Measurements from ENCODE around the gene GABRQ.

Gene GABRQ

GRCh38 chrX:152637649-152638442 lies at the start of gene GABRQ:
Gene GABRQ, plus strand, starts transcription at chrX:152637895. Its CDS starts 308 bp downstream, at chrX:152638203.
- no CpG with 5 or more reads among the region's 64 CpGs for WGBS (ENCODE audit: insufficient coverage, insufficient read length)
- peaks cover 1% of the 10 kb centered on the region; the same call in 1 of the 2 replicates for H3K27me3 ChIP-seq (ENCODE audit: control insufficient read depth, insufficient read depth, low read length)
- peak; percentile 54 for DNase-seq (ENCODE audit: low read depth, low spot score)
- H3K36me3 ChIP-seq (ENCODE audit: control insufficient read depth, insufficient read depth, low read length): no peaks in the 10 kb centered on the region
- peaks cover 8% of the 10 kb centered on the region for H3K4me1 ChIP-seq (ENCODE audit: control insufficient read depth, insufficient read depth, low read length)
- H3K4me3 ChIP-seq (ENCODE audit: low read length): peak within 1 kb of the TSS; percentile 50; the same call in 1 of the 2 replicates
- no peaks in the 10 kb centered on the region for H3K9me3 ChIP-seq (ENCODE audit: control insufficient read depth, insufficient read depth, low read length)
- H3K27ac ChIP-seq (ENCODE audit: low read length): no peak within 1 kb of the TSS

- H3K9me3 ChIP-seq (ENCODE audit: control insufficient read depth, insufficient read depth, low read length): no peaks in the 10 kb centered on the region
- no peak overlapping the region for H3K4me3 ChIP-seq (ENCODE audit: low read length)
- H3K27ac ChIP-seq (ENCODE audit: low read length): no peak overlapping the region
- no peaks in the 10 kb centered on the region for H3K36me3 ChIP-seq (ENCODE audit: control insufficient read depth, insufficient read depth, low read length)
- no peaks in the 10 kb centered on the region for H3K27me3 ChIP-seq (ENCODE audit: control insufficient read depth, insufficient read depth, low read length)
- H3K4me1 ChIP-seq (ENCODE audit: control insufficient read depth, insufficient read depth, low read length): no peaks in the 10 kb centered on the region
- no peak for DNase-seq (ENCODE audit: low read depth, low spot score)
These were observed 49.5 kb upstream of the GABRQ start for GRCh38 chrX:152588206-152588605.

- Histone ChIP-seq H3K27me3 (ENCODE audit: control insufficient read depth, insufficient read depth, low read length) (no peaks in the 10 kb centered on the region), H3K27ac (ENCODE audit: low read length) (no peak overlapping the region), H3K36me3 (ENCODE audit: control insufficient read depth, insufficient read depth, low read length) (no peaks in the 10 kb centered on the region), H3K4me3 (ENCODE audit: low read length) (no peak overlapping the region), H3K4me1 (ENCODE audit: control insufficient read depth, insufficient read depth, low read length) (no peaks in the 10 kb centered on the region), H3K9me3 (ENCODE audit: control insufficient read depth, insufficient read depth, low read length) (no peaks in the 10 kb centered on the region)
- 100% methylated on average over 1 of the region's 5 CpGs for WGBS (ENCODE audit: insufficient coverage, insufficient read length)
- no peak for DNase-seq (ENCODE audit: low read depth, low spot score)
These were observed 36.7 kb upstream of the GABRQ start for GRCh38 chrX:152600853-152601633.

- H3K9me3 ChIP-seq (ENCODE audit: control insufficient read depth, insufficient read depth, low read length): no peaks in the 10 kb centered on the region
- WGBS (ENCODE audit: insufficient coverage, insufficient read length): no CpG with 5 or more reads among the region's 6 CpGs
- H3K4me1 ChIP-seq (ENCODE audit: control insufficient read depth, insufficient read depth, low read length): no peaks in the 10 kb centered on the region
- no peaks in the 10 kb centered on the region for H3K36me3 ChIP-seq (ENCODE audit: control insufficient read depth, insufficient read depth, low read length)
- no peaks in the 10 kb centered on the region for H3K27me3 ChIP-seq (ENCODE audit: control insufficient read depth, insufficient read depth, low read length)
- DNase-seq (ENCODE audit: low read depth, low spot score): peak; percentile 18
- H3K27ac ChIP-seq (ENCODE audit: low read length): no peak overlapping the region
- no peak overlapping the region for H3K4me3 ChIP-seq (ENCODE audit: low read length)
These were observed 35.7 kb upstream of the GABRQ start for GRCh38 chrX:152601848-152602616.

- Histone ChIP-seq H3K27me3 (ENCODE audit: control insufficient read depth, insufficient read depth, low read length) (no peaks in the 10 kb centered on the region), H3K9me3 (ENCODE audit: control insufficient read depth, insufficient read depth, low read length) (no peaks in the 10 kb centered on the region), H3K4me3 (ENCODE audit: low read length) (no peak overlapping the region), H3K36me3 (ENCODE audit: control insufficient read depth, insufficient read depth, low read length) (no peaks in the 10 kb centered on the region), H3K27ac (ENCODE audit: low read length) (no peak overlapping the region), H3K4me1 (ENCODE audit: control insufficient read depth, insufficient read depth, low read length) (no peaks in the 10 kb centered on the region)
- no peak for DNase-seq (ENCODE audit: low read depth, low spot score)
- WGBS (ENCODE audit: insufficient coverage, insufficient read length): no CpG with 5 or more reads among the region's 1 CpG
These were observed 22.9 kb upstream of the GABRQ start for GRCh38 chrX:152614791-152615190.

- Histone ChIP-seq H3K9me3 (ENCODE audit: control insufficient read depth, insufficient read depth, low read length) (no peaks in the 10 kb centered on the region), H3K27ac (ENCODE audit: low read length) (no peak overlapping the region), H3K36me3 (ENCODE audit: control insufficient read depth, insufficient read depth, low read length) (no peaks in the 10 kb centered on the region), H3K4me3 (ENCODE audit: low read length) (no peak overlapping the region), H3K4me1 (ENCODE audit: control insufficient read depth, insufficient read depth, low read length) (no peaks in the 10 kb centered on the region), H3K27me3 (ENCODE audit: control insufficient read depth, insufficient read depth, low read length) (no peaks in the 10 kb centered on the region)
- no peak for DNase-seq (ENCODE audit: low read depth, low spot score)
- WGBS (ENCODE audit: insufficient coverage, insufficient read length): no CpG with 5 or more reads among the region's 2 CpGs
These were observed 17.8 kb upstream of the GABRQ start for GRCh38 chrX:152619897-152620296.

- no peak for DNase-seq (ENCODE audit: low read depth, low spot score)
- Histone ChIP-seq H3K4me1 (ENCODE audit: control insufficient read depth, insufficient read depth, low read length) (no peaks in the 10 kb centered on the region), H3K27me3 (ENCODE audit: control insufficient read depth, insufficient read depth, low read length) (no peaks in the 10 kb centered on the region), H3K36me3 (ENCODE audit: control insufficient read depth, insufficient read depth, low read length) (no peaks in the 10 kb centered on the region), H3K4me3 (ENCODE audit: low read length) (no peak overlapping the region), H3K9me3 (ENCODE audit: control insufficient read depth, insufficient read depth, low read length) (no peaks in the 10 kb centered on the region), H3K27ac (ENCODE audit: low read length) (no peak overlapping the region)
- WGBS (ENCODE audit: insufficient coverage, insufficient read length): no CpG with 5 or more reads among the region's 7 CpGs
These were observed 5.1 kb upstream of the GABRQ start for GRCh38 chrX:152632445-152633097.

GRCh38 chrX:152635941-152636340 lies 1.8 kb upstream of the GABRQ start:
- no peaks in the 10 kb centered on the region for H3K9me3 ChIP-seq (ENCODE audit: control insufficient read depth, insufficient read depth, low read length)
- no peaks in the 10 kb centered on the region for H3K36me3 ChIP-seq (ENCODE audit: control insufficient read depth, insufficient read depth, low read length)
- no peak overlapping the region for H3K4me3 ChIP-seq (ENCODE audit: low read length)
- WGBS (ENCODE audit: insufficient coverage, insufficient read length): no CpG with 5 or more reads among the region's 7 CpGs
- peaks cover 1% of the 10 kb centered on the region; the same call in 1 of the 2 replicates for H3K27me3 ChIP-seq (ENCODE audit: control insufficient read depth, insufficient read depth, low read length)
- peaks cover 3% of the 10 kb centered on the region for H3K4me1 ChIP-seq (ENCODE audit: control insufficient read depth, insufficient read depth, low read length)
- no peak overlapping the region for H3K27ac ChIP-seq (ENCODE audit: low read length)
- DNase-seq (ENCODE audit: low read depth, low spot score): no peak

- Histone ChIP-seq H3K4me3 (ENCODE audit: low read length) (peak overlapping the region; percentile 50; the same call in 1 of the 2 replicates), H3K9me3 (ENCODE audit: control insufficient read depth, insufficient read depth, low read length) (no peaks in the 10 kb centered on the region)
- no CpG with 5 or more reads among the region's 23 CpGs for whole genome bisulfite sequencing (ENCODE audit: insufficient coverage, insufficient read length)
These were observed 779 bp downstream of the GABRQ start for GRCh38 chrX:152638443-152638904.

More at GRCh38 chrX:152638443-152638904, 779 bp downstream of the GABRQ start:
- Histone ChIP-seq H3K27me3 (ENCODE audit: control insufficient read depth, insufficient read depth, low read length) (peaks cover 1% of the 10 kb centered on the region; the same call in 1 of the 2 replicates), H3K4me1 (ENCODE audit: control insufficient read depth, insufficient read depth, low read length) (peaks cover 8% of the 10 kb centered on the region), H3K36me3 (ENCODE audit: control insufficient read depth, insufficient read depth, low read length) (0 out of 2 replicates have a peak, but pooled peaks cover under 1% of the 10 kb centered on the region), H3K27ac (ENCODE audit: low read length) (no peak overlapping the region)
- DNase-seq (ENCODE audit: low read depth, low spot score): no peak
